H1 (cell line): Measurements from ENCODE around the gene GJD2. TPM values are rescaled to one million over a fixed set of nuclear protein-coding genes. Genes with fewer than 3 reads are reported as not detected.

Experiments
- CTCF ChIA-PET: fragments of 300-600 bp; sonication (Branson Sonifier 250); formaldehyde crosslinking; loops from one replicate; lab custom pipeline; 2021; ENCODE audit not compliant: partially characterized antibody; lab: Charles Lee
- POLR2A ChIA-PET: fragments of 300-600 bp; sonication (Branson Sonifier 250); formaldehyde crosslinking; loops from one replicate; lab custom pipeline; 2021; ENCODE audit warnings: inconsistent platforms; ENCODE audit not compliant: partially characterized antibody; lab: Charles Lee
- DNase-seq, 2 experiments: peaks; one replicate each; pipeline versions ENCODE4 v3.0.0 to v3.0.0-alpha.2; 2010 to 2022; ENCODE audit warnings: low spot score in 2 of 2, low read depth in 1 of 2, mixed read lengths in 1 of 2
- FAIRE-seq: peaks from 2 replicates; lab custom pipeline; 2011; peaks lifted over from hg19 to GRCh38; lab: Jason Lieb, UNC
- H2AFZ ChIP-seq: 2 replicates; pipeline ENCODE4 v1.8.1; 2012; ENCODE audit warnings: low read length, inconsistent platforms
- H2AK5ac ChIP-seq: 2 replicates; pipeline ENCODE4 v1.6.1; 2013; ENCODE audit warnings: low read depth, low read length
- H2BK120ac ChIP-seq: replicated peaks from 2 replicates; pipeline ENCODE3; 2013; ENCODE audit warnings: low read depth, low read length, inconsistent platforms
- H2BK12ac ChIP-seq: 2 replicates; pipeline ENCODE4 v1.6.1; 2013; ENCODE audit warnings: low read depth, low read length
- H2BK15ac ChIP-seq: 2 replicates; pipeline ENCODE4 v1.6.1; 2013; ENCODE audit warnings: low read length
- H2BK20ac ChIP-seq: 2 replicates; pipeline ENCODE4 v1.6.1; 2013; ENCODE audit warnings: low read length
- H2BK5ac ChIP-seq: 2 replicates; pipeline ENCODE4 v1.6.1; 2013; ENCODE audit warnings: low read depth, low read length
- H3K14ac ChIP-seq: 2 replicates; pipeline ENCODE4 v1.6.1; 2013; ENCODE audit warnings: inconsistent platforms; ENCODE audit not compliant: insufficient read length
- H3K18ac ChIP-seq: 2 replicates; pipeline ENCODE4 v1.6.1; 2013; ENCODE audit warnings: low read length; ENCODE audit errors: extremely low read depth
- H3K23ac ChIP-seq: 2 replicates; pipeline ENCODE4 v1.6.1; 2013; ENCODE audit warnings: inconsistent platforms; ENCODE audit not compliant: insufficient read length
- H3K23me2 ChIP-seq: 2 replicates; pipeline ENCODE4 v1.6.1; 2013; ENCODE audit warnings: low read depth, low read length
- H3K27ac ChIP-seq: 2 replicates; pipeline ENCODE4 v1.6.1; 2011; ENCODE audit warnings: low read depth, low read length, inconsistent platforms
- H3K27me3 ChIP-seq, 4 experiments: replicated peaks in 1 of 4; 1 replicate in 1 of 4; 2 replicates in 3 of 4; pipeline versions ENCODE4 v1.6.1 to v1.8.1; 2011 to 2013; ENCODE audit warnings: low read length in 3 of 4, mild to moderate bottlenecking in 3 of 4, inconsistent platforms in 2 of 4, mixed read lengths in 2 of 4, moderate library complexity in 1 of 4; ENCODE audit not compliant: control insufficient read depth in 3 of 4, insufficient read depth in 3 of 4; ENCODE audit errors: extremely low read depth in 1 of 4
- H3K36me3 ChIP-seq, 4 experiments: 2 replicates each; pipeline versions ENCODE4 v1.6.1 to v1.8.1; 2011 to 2013; ENCODE audit warnings: mild to moderate bottlenecking in 4 of 4, low read length in 3 of 4, moderate library complexity in 2 of 4, control low read depth in 1 of 4, inconsistent platforms in 1 of 4; ENCODE audit not compliant: insufficient read depth in 4 of 4, control insufficient read depth in 2 of 4
- H3K4ac ChIP-seq: replicated peaks from 2 replicates; pipeline ENCODE3; 2013; ENCODE audit warnings: low read length, low read depth, mixed read lengths, inconsistent platforms; ENCODE audit not compliant: insufficient read length
- H3K4me1 ChIP-seq, 4 experiments: replicated peaks in 1 of 4; 1 replicate in 1 of 4; 2 replicates in 3 of 4; pipeline versions ENCODE4 v1.6.1 to v1.8.1; 2011 to 2013; ENCODE audit warnings: low read length in 3 of 4, inconsistent platforms in 2 of 4, mixed read lengths in 1 of 4; ENCODE audit not compliant: insufficient read depth in 4 of 4, control insufficient read depth in 3 of 4
- H3K4me2 ChIP-seq, 2 experiments: 2 replicates each; pipeline versions ENCODE4 v1.6.1 to v1.8.1; 2011 to 2013; ENCODE audit warnings: low read depth in 2 of 2, low read length in 2 of 2, control low read depth in 1 of 2, inconsistent platforms in 1 of 2, mild to moderate bottlenecking in 1 of 2; ENCODE audit not compliant: insufficient read depth in 1 of 2
- H3K4me3 ChIP-seq, 4 experiments: fragments of 200-600, 300-600 bp in 1 of 4; sonication (generic), shearing (Covaris generic), sonication (Bioruptor Twin) in 1 of 4; 2 replicates each; pipeline versions ENCODE4 v1.5.1 to v1.8.1; 2011 to 2016; ENCODE audit warnings: low read length in 4 of 4, low read depth in 3 of 4, control low read depth in 2 of 4, inconsistent platforms in 2 of 4, mild to moderate bottlenecking in 2 of 4, mixed read lengths in 1 of 4, moderate library complexity in 1 of 4; ENCODE audit not compliant: insufficient read depth in 2 of 4; ENCODE audit errors: extremely low read depth in 1 of 4
- H3K56ac ChIP-seq: replicated peaks from 2 replicates; pipeline ENCODE3; 2013; ENCODE audit warnings: low read depth, mild to moderate bottlenecking, mixed read lengths, low read length, inconsistent platforms; ENCODE audit not compliant: insufficient read length
- H3K79me1 ChIP-seq: 2 replicates; pipeline ENCODE4 v1.6.1; 2013; ENCODE audit warnings: low read depth, low read length, control low read depth
- H3K79me2 ChIP-seq, 2 experiments: 2 replicates each; pipeline versions ENCODE4 v1.6.1 to v1.8.1; 2012 to 2013; ENCODE audit warnings: low read length in 2 of 2, mild to moderate bottlenecking in 2 of 2, inconsistent platforms in 1 of 2; ENCODE audit not compliant: insufficient read depth in 2 of 2, control insufficient read depth in 1 of 2
- H3K9ac ChIP-seq, 4 experiments: replicated peaks in 1 of 4; 1 replicate in 1 of 4; 2 replicates in 3 of 4; pipeline versions ENCODE4 v1.6.1 to v1.8.1; 2011 to 2013; ENCODE audit warnings: low read depth in 3 of 4, low read length in 3 of 4, control low read depth in 2 of 4, mild to moderate bottlenecking in 2 of 4, moderate library complexity in 2 of 4, inconsistent platforms in 1 of 4; ENCODE audit errors: extremely low read depth in 1 of 4
- H3K9me3 ChIP-seq, 2 experiments: 2 replicates each; pipeline versions ENCODE4 v1.6.1 to v1.8.1; 2012 to 2013; ENCODE audit warnings: mild to moderate bottlenecking in 2 of 2, moderate library complexity in 2 of 2, control low read depth in 1 of 2, inconsistent platforms in 1 of 2, low read depth in 1 of 2, low read length in 1 of 2, mixed read lengths in 1 of 2; ENCODE audit not compliant: insufficient read depth in 2 of 2
- H4K20me1 ChIP-seq, 2 experiments: replicated peaks in 1 of 2; 2 replicates each; pipeline versions ENCODE3 to v1.8.1; 2011 to 2013; ENCODE audit warnings: inconsistent platforms in 2 of 2, low read length in 2 of 2, mild to moderate bottlenecking in 1 of 2; ENCODE audit not compliant: insufficient read depth in 2 of 2, control insufficient read depth in 1 of 2
- H4K5ac ChIP-seq: 2 replicates; pipeline ENCODE4 v1.6.1; 2013; ENCODE audit warnings: low read length, low read depth, mixed read lengths, inconsistent platforms; ENCODE audit not compliant: insufficient read length
- H4K8ac ChIP-seq: 2 replicates; pipeline ENCODE4 v1.8.0; 2013; ENCODE audit warnings: mild to moderate bottlenecking, moderate library complexity, low read length, inconsistent platforms; ENCODE audit not compliant: insufficient read depth; ENCODE audit errors: extremely low read depth
- H4K91ac ChIP-seq: replicated peaks from 2 replicates; pipeline ENCODE3; 2013; ENCODE audit warnings: low read length, mixed read lengths, inconsistent platforms; ENCODE audit not compliant: insufficient read length
- BACH1 ChIP-seq: IDR thresholded peaks from 2 replicates; pipeline ENCODE4 v1.6.1; 2012; ENCODE audit warnings: low read length, improper control_type of control experiment
- BCL11A ChIP-seq, 2 experiments: IDR thresholded peaks; one replicate each; pipeline ENCODE4 v1.6.1; 2011; ENCODE audit warnings: low read depth in 2 of 2, low read length in 2 of 2, mild to moderate bottlenecking in 2 of 2
- CBX5 ChIP-seq: fragments of 300-800, 300-1000 bp; sonication (generic); IDR thresholded peaks from 2 replicates; pipeline ENCODE4 v1.7.1; 2016; ENCODE audit warnings: antibody characterized with exemption, low read length, low read depth
- CBX8 ChIP-seq: fragments of 300-800, 300-1000 bp; sonication (generic); IDR thresholded peaks from 2 replicates; pipeline ENCODE4 v1.7.1; 2016; ENCODE audit warnings: low read depth, low read length, borderline replicate concordance
- CTBP2 ChIP-seq: IDR thresholded peaks from 2 replicates; pipeline ENCODE4 v1.7.0; 2011; ENCODE audit warnings: borderline replicate concordance, mild to moderate bottlenecking, moderate library complexity, mixed read lengths, low read length; ENCODE audit not compliant: insufficient read depth, insufficient read length
- GABPA ChIP-seq: IDR thresholded peaks from 2 replicates; pipeline ENCODE4 v1.6.1; 2011; ENCODE audit warnings: mild to moderate bottlenecking, low read length, moderate library complexity, borderline replicate concordance; ENCODE audit not compliant: insufficient read depth
- GTF2F1 ChIP-seq: IDR thresholded peaks from 2 replicates; pipeline ENCODE4 v1.6.1; 2012; ENCODE audit warnings: low read depth, low read length, improper control_type of control experiment, borderline replicate concordance
- PHF8 ChIP-seq: fragments of 200-600 bp; sonication (generic); conservative IDR thresholded peaks from 2 replicates; pipeline ENCODE4 v1.7.1; 2012; ENCODE audit warnings: low read depth, mild to moderate bottlenecking, inconsistent platforms, low read length, moderate library complexity
- SIN3A ChIP-seq, 2 experiments: IDR thresholded peaks in 1 of 2; conservative IDR thresholded peaks in 1 of 2; 2 replicates each; pipeline ENCODE4 v1.6.1; 2011 to 2012; ENCODE audit warnings: low read length in 2 of 2, improper control_type of control experiment in 1 of 2, low read depth in 1 of 2, mild to moderate bottlenecking in 1 of 2
- WGBS, 2 experiments: shearing (Covaris generic) in 1 of 2; methylation state at CpG; one replicate each; pipeline versions ENCODE4 v1.1.6 to v1.1.7; 2013 to 2015; ENCODE audit warnings: low lambda C conversion rate in 2 of 2, mixed read lengths in 2 of 2, inconsistent platforms in 1 of 2, low coverage in 1 of 2, missing lambda C conversion rate in 1 of 2; ENCODE audit not compliant: insufficient replicate concordance in 2 of 2, insufficient coverage in 1 of 2, insufficient read length in 1 of 2; ENCODE audit errors: extremely low coverage in 1 of 2, missing lambda C conversion rate in 1 of 2; 5-methylcytosine and 5-hydroxymethylcytosine counted together
- polyA plus RNA-seq, 7 experiments: library from polyadenylated mRNA; depleted of rRNA in 3 of 7; stranded (reverse) in 5 of 7; unstranded in 2 of 7; fragments of >200 nt in 5 of 7; fragments of 200-250 nt in 2 of 7; gene quantifications; 1 replicate in 5 of 7; 2 replicates in 1 of 7; 4 replicates in 1 of 7; pipeline versions ENCODE4 v1.2.1 to v1.2.3, GENCODE V29; 2011 to 2013; ENCODE audit warnings: missing spikeins in 2 of 7, mixed read lengths in 2 of 7
- total RNA-seq: library from RNA; stranded (reverse); fragmentation: NEBNext Ultra II Directional; extraction: Animal tissue kit (Norgen Biotek cat#: 25700); gene quantifications from 2 replicates; pipeline ENCODE4 v1.2.1, GENCODE V29; 2021
- TF ChIP-seq, protein P1 (sequence below): IDR thresholded peaks from 2 replicates; pipeline ENCODE4 v1.6.1; 2012; ENCODE audit warnings: low read length, inconsistent platforms
- TF ChIP-seq, protein P2 (sequence below): IDR thresholded peaks from 2 replicates; pipeline ENCODE4 v1.6.1; 2011; ENCODE audit warnings: low read depth, mild to moderate bottlenecking, low read length; ENCODE audit not compliant: insufficient read depth

GJD2 gene
- total and polyA plus RNA-seq, 2 of the 8 experiments (the other 6 are each of a cell fraction or from before 2014, with no cell fraction given), result 0.39 to 0.54 TPM

DNA sequence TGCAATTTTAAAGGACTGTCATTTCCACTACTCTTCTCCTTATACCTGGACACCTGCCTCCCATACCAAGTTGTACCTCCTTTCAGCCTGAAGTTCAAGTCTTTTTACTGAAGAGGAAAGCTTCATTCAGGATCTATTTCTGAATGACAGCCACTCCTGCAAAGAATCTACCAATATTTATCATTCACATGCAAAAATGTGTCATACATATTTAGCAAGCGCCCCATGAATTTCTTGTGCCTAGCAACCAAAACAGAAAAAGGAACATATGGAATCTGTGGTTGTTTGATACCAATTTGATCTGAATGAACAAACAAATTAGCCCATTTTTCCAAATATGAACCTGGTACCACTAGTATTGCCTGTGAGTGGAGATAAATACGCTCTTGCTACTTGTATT is 16.8 kb downstream of the GJD2 start:
- Histone ChIP-seq H2BK20ac (no peak overlapping the region), H3K79me2 (no peaks in the 10 kb centered on the region), H4K8ac (no peak overlapping the region), H3K4me2 (no peak overlapping the region), H3K4me1 (no peaks in the 10 kb centered on the region), H3K18ac (no peak overlapping the region), H3K36me3 (no peaks in the 10 kb centered on the region), H2BK15ac (no peak overlapping the region), H3K9ac (no peak overlapping the region), H4K20me1 (no peaks in the 10 kb centered on the region), H4K91ac (no peak overlapping the region), H3K27me3 (no peaks in the 10 kb centered on the region; a peak in 1 of 7 replicates), H3K56ac (no peak overlapping the region), H3K14ac (no peak overlapping the region), H2AFZ (no peak overlapping the region), H2BK12ac (no peak overlapping the region), H3K4ac (no peak overlapping the region), H2BK5ac (no peak overlapping the region), H2BK120ac (no peak overlapping the region), H3K27ac (no peak overlapping the region), H3K79me1 (no peaks in the 10 kb centered on the region), H3K4me3 (no peak overlapping the region), H3K9me3 (no peaks in the 10 kb centered on the region), H3K23ac (no peak overlapping the region), H3K23me2 (no peaks in the 10 kb centered on the region), H2AK5ac (no peak overlapping the region)
- DNase-seq (no peak), FAIRE-seq (no peak)
- ChIA-PET CTCF (interaction anchor here (0.5 to 1.4 kb wide), 6 partner anchors 10 to 777 kb away, joined by 3 to 5 read pairs (median 3); no protein-coding TSS in a partner anchor), POLR2A (no interaction called here)
- 79% methylated on average over 2 of the region's 2 CpGs; no CpG with 5 or more reads in 1 of the 2 experiments for WGBS, 2 experiments
- no peak for TF ChIP-seq BCL11A (IDR thresholded peaks at IDR 0.05; ENCODE audit: low read depth in 2 of 2, low read length in 2 of 2)
- TF ChIP-seq CBX5, result no peak
- TF ChIP-seq, protein P1, sequence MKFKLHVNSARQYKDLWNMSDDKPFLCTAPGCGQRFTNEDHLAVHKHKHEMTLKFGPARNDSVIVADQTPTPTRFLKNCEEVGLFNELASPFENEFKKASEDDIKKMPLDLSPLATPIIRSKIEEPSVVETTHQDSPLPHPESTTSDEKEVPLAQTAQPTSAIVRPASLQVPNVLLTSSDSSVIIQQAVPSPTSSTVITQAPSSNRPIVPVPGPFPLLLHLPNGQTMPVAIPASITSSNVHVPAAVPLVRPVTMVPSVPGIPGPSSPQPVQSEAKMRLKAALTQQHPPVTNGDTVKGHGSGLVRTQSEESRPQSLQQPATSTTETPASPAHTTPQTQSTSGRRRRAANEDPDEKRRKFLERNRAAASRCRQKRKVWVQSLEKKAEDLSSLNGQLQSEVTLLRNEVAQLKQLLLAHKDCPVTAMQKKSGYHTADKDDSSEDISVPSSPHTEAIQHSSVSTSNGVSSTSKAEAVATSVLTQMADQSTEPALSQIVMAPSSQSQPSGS, result no peak
- TF ChIP-seq, protein P2, sequence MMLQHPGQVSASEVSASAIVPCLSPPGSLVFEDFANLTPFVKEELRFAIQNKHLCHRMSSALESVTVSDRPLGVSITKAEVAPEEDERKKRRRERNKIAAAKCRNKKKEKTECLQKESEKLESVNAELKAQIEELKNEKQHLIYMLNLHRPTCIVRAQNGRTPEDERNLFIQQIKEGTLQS, result no peak
- no peak for TF ChIP-seq CTBP2
- TF ChIP-seq BACH1, result no peak
- TF ChIP-seq GABPA, result no peak
- TF ChIP-seq GTF2F1, result no peak
- no peak for TF ChIP-seq SIN3A (conservative IDR thresholded peaks at IDR 0.05 in 1 of 2, IDR thresholded peaks at IDR 0.05 in 1 of 2; ENCODE audit: low read depth in 1 of 2, low read length in 2 of 2)
- no peak for TF ChIP-seq PHF8
- TF ChIP-seq CBX8, result no peak
- TF ChIP-seq, all 59 proteins: peak for 0
- no peak overlapping the region for H4K5ac ChIP-seq
